ENCODE data around the gene PTPRJ. TPM values are rescaled to one million over a fixed set of nuclear protein-coding genes. Genes with fewer than 3 reads are reported as not detected.

The PTPRJ gene
- total RNA-seq, 1 donor from 2014 or later, result 1.6 TPM

DNA sequence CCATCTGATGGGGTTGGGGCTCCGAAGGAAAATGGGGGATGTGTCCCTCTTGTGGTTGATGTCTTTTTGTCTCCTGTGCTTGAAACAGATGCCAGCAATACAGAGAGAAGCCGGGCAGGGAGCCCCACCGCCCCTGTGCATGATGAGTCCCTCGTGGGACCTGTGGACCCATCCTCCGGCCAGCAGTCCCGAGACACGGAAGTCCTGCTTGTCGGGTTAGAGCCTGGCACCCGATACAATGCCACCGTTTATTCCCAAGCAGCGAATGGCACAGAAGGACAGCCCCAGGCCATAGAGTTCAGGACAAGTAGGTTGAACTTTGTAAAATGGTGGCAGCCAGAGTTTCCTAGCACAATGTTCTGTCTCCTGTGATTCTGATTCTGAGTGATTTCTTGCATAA is 144.5 kb downstream of the PTPRJ start:
- Histone ChIP-seq H3K36me3 (ENCODE audit: control insufficient read depth, insufficient read depth, low read length) (no peaks in the 10 kb centered on the region), H3K4me3 (ENCODE audit: low read depth, low read length) (no peak overlapping the region), H3K27me3 (ENCODE audit: control insufficient read depth, insufficient read depth, low read length) (no peaks in the 10 kb centered on the region)
- TF ChIP-seq, protein P1, sequence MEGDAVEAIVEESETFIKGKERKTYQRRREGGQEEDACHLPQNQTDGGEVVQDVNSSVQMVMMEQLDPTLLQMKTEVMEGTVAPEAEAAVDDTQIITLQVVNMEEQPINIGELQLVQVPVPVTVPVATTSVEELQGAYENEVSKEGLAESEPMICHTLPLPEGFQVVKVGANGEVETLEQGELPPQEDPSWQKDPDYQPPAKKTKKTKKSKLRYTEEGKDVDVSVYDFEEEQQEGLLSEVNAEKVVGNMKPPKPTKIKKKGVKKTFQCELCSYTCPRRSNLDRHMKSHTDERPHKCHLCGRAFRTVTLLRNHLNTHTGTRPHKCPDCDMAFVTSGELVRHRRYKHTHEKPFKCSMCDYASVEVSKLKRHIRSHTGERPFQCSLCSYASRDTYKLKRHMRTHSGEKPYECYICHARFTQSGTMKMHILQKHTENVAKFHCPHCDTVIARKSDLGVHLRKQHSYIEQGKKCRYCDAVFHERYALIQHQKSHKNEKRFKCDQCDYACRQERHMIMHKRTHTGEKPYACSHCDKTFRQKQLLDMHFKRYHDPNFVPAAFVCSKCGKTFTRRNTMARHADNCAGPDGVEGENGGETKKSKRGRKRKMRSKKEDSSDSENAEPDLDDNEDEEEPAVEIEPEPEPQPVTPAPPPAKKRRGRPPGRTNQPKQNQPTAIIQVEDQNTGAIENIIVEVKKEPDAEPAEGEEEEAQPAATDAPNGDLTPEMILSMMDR (IDR thresholded peaks at IDR 0.05; ENCODE audit: insufficient read depth, low read length, severe bottlenecking), result no peak
- no peak for DNase-seq (ENCODE audit: low read depth)
- no peak for FAIRE-seq

DNA sequence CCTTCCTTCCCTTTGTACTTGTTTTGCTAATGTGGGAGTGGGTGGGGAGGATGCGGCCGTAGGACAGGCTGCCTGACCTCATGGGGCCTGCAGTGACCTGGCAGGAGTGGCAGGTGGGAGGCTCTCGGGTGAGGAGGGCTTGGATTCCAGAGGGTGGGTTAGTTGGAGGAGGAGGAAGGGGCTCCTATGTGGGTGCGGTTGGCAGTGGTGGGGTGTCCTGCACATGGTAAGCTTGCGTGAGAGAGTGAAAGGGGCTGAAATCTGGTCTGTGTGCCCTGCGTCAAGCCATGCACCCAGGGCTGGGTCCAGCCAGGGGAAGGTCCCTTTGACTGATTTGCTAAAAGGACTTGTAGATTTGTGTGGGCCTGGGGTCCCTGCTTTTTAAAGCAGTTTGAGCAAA is 145.5 kb downstream of the PTPRJ start:
- no peaks in the 10 kb centered on the region for H3K36me3 ChIP-seq (ENCODE audit: control insufficient read depth, insufficient read depth, low read length)
- DNase-seq (ENCODE audit: low read depth) (no peak), FAIRE-seq (no peak)
- H3K4me3 ChIP-seq (ENCODE audit: low read depth, low read length), result no peak overlapping the region
- TF ChIP-seq, protein P1 (IDR thresholded peaks at IDR 0.05; ENCODE audit: insufficient read depth, low read length, severe bottlenecking), result no peak
- H3K27me3 ChIP-seq (ENCODE audit: control insufficient read depth, insufficient read depth, low read length), result no peaks in the 10 kb centered on the region

DNA sequence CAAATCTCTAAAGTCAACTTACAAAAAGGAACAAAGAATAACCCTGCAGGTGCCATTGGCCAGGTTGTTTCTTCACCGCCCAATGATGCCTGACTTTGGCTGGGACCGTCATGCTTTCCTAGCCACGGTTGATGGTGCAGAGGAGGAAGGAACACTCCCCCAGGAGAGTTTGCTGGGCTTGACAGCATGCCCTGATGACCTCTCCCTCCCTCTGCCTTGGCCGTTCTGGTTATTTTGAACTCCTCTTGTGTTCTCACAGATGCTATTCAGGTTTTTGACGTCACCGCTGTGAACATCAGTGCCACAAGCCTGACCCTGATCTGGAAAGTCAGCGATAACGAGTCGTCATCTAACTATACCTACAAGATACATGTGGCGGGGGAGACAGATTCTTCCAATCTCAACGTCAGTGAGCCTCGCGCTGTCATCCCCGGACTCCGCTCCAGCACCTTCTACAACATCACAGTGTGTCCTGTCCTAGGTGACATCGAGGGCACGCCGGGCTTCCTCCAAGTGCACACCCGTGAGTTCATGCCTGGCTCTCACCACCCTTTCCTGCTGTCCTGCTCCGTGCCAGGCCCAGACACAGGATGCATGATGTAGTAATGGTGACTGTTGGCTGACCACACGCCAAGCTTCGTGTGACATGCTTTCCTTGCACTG is 147.3 kb downstream of the PTPRJ start:
- TF ChIP-seq, protein P1 (IDR thresholded peaks at IDR 0.05; ENCODE audit: insufficient read depth, low read length, severe bottlenecking), result no peak
- Histone ChIP-seq H3K4me3 (ENCODE audit: low read depth, low read length) (no peak overlapping the region), H3K36me3 (ENCODE audit: control insufficient read depth, insufficient read depth, low read length) (no peaks in the 10 kb centered on the region), H3K27me3 (ENCODE audit: control insufficient read depth, insufficient read depth, low read length) (no peaks in the 10 kb centered on the region)
- DNase-seq (ENCODE audit: low read depth) (no peak), FAIRE-seq (no peak)

DNA sequence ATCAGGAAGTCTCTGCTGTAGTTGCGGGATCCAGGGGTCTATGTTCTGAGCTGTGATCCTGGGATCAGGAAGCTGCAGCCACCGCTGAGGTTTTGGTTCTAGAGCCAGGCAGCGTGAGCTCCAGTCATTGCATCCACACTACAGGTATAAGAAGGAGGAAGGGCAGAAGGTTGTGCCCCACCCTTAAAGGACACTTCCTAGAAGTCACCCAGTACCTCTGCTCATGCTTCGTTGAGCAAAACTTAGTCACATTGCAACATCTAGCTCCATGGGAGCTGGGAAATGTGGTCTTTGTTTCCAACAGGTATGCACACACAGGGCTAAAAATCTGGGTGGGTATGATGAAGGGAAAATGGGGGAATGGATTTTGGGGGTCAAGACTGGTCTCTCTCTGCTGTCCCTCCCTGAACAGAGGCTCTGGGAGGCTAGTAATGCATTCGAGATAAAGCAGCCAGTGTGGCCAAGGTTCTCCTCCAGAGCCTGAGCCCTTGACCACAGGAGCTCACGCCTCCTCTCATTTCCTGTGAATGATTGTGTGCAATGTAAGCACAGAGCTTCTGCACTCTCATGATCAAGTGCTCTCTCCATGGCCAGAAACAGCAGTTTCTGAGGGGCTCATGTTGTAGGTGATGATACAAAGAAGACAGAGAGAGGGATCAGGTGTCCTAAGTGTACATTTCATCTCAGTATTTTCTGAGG is 149.5 kb downstream of the PTPRJ start:
- H3K4me3 ChIP-seq (ENCODE audit: low read depth, low read length), result no peak overlapping the region
- H3K27me3 ChIP-seq (ENCODE audit: control insufficient read depth, insufficient read depth, low read length), result no peaks in the 10 kb centered on the region
- no peaks in the 10 kb centered on the region for H3K36me3 ChIP-seq (ENCODE audit: control insufficient read depth, insufficient read depth, low read length)
- FAIRE-seq (no peak), DNase-seq (ENCODE audit: low read depth) (no peak)
- TF ChIP-seq, protein P1 (IDR thresholded peaks at IDR 0.05; ENCODE audit: insufficient read depth, low read length, severe bottlenecking), result no peak

DNA sequence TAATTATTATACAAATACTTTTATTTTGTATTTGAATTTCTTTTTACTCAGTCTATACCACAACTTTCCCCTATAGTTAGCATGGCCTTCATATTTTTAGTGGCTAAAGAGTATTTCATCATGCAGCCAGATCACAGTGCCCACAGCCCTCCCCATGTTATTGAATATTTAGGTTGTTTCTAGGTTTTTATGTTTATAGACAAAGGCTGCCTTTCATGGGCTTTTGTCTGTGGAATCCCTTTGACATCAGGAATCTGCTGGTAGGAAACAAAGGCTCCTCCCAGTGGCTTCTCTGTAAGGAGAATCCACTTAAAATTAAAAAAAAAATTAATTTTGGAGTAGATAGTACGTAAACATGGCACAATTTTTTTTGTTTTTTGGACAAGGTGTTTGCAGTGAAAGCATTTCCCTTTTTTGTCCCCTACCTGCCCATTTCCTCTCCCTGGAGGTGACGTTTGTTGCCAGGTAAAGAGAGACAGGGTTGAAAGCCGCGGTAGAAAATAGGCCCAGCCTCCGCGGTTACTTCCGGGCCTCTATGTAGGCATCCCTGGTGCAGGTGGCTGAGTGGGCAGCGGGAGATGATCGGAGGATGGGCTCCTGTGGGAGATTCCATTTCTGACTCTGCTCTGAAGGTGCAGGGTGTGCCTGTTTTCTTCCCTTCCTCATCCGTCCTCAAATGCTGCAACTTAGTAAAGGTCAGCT is 154.0 kb downstream of the PTPRJ start:
- DNase-seq (ENCODE audit: low read depth), result no peak
- H3K4me3 ChIP-seq (ENCODE audit: low read depth, low read length), result no peak overlapping the region
- TF ChIP-seq, protein P1 (IDR thresholded peaks at IDR 0.05; ENCODE audit: insufficient read depth, low read length, severe bottlenecking), result no peak
- no peak for FAIRE-seq
- no peaks in the 10 kb centered on the region for H3K36me3 ChIP-seq (ENCODE audit: control insufficient read depth, insufficient read depth, low read length)
- no peaks in the 10 kb centered on the region for H3K27me3 ChIP-seq (ENCODE audit: control insufficient read depth, insufficient read depth, low read length)

Data from bronchial epithelial cell (primary cell).